Stomach (tissue), 9 donors: ENCODE results near the gene LMX1A. TPM values are rescaled to one million over a fixed set of nuclear protein-coding genes. Genes with fewer than 3 reads are reported as not detected.

Experiments
- DNase-seq, 2 donors: peaks; one replicate each; pipeline versions ENCODE4 v3.0.0 to v3.0.0-alpha.2; 2013 to 2019
- H3K27ac ChIP-seq, 5 donors: fragments of 200-600 bp in 4 of 5; sonication (generic) in 4 of 5; one replicate each; pipeline ENCODE4 v1.5.1; 2013 to 2019; ENCODE audit warnings: mild to moderate bottlenecking in 1 of 5, moderate library complexity in 1 of 5
- H3K27me3 ChIP-seq, 3 donors: fragments of 200-600 bp; sonication (generic); one replicate each; pipeline ENCODE4 v1.5.1; 2017 to 2019; ENCODE audit warnings: mixed run types in 1 of 3
- H3K36me3 ChIP-seq, 4 donors: fragments of 200-600 bp; sonication (generic); 1 replicate in 3 of 4; 2 replicates in 1 of 4; pipeline ENCODE4 v1.5.1; 2016 to 2019
- H3K4me1 ChIP-seq, 4 donors: fragments of 200-600 bp; sonication (generic); one replicate each; pipeline ENCODE4 v1.5.1; 2016 to 2019
- H3K4me3 ChIP-seq, 4 donors: fragments of 200-600 bp; sonication (generic) in 3 of 4; one replicate each; pipeline ENCODE4 v1.5.1; 2016 to 2019; ENCODE audit warnings: mild to moderate bottlenecking in 1 of 4
- H3K9me3 ChIP-seq, 4 donors: fragments of 200-600 bp; sonication (generic); one replicate each; pipeline ENCODE4 v1.5.1; 2016 to 2019
- EP300 ChIP-seq: sonication (generic); formaldehyde crosslinking; IDR thresholded peaks from one replicate; pipeline ENCODE4 v1.6.1; 2017; ENCODE audit warnings: antibody characterized with exemption
- POLR2A ChIP-seq, 4 donors: fragments of 450-650 bp; IDR thresholded peaks; one replicate each; pipeline ENCODE4 v1.6.1; 2016; ENCODE audit warnings: antibody characterized with exemption in 4 of 4, control low read depth in 2 of 4, mild to moderate bottlenecking in 1 of 4, moderate library complexity in 1 of 4
- POLR2AphosphoS5 ChIP-seq, 3 donors: sonication (generic); formaldehyde crosslinking; IDR thresholded peaks; one replicate each; pipeline ENCODE4 v1.6.1; 2016; ENCODE audit warnings: antibody characterized with exemption in 3 of 3
- WGBS, 5 donors: extraction: QIAGEN DNeasy Blood & Tissue Kit in 3 of 5; methylation state at CpG; one replicate each; pipeline versions ENCODE4 v1.1.5 to v1.1.7; 2013 to 2018; 5-methylcytosine and 5-hydroxymethylcytosine counted together
- intact Hi-C: fragments of 100-400 bp; cut with DNase I; formaldehyde crosslinking; loops from one replicate; pipeline ENCODE4 v1.15.1; 2023; ENCODE audit warnings: low total_unique reads
- polyA plus RNA-seq, 3 donors: library from polyadenylated mRNA; stranded (reverse); fragments of 200-250 nt; gene quantifications; one replicate each; pipeline ENCODE4 v1.2.3, GENCODE V29; 2013
- total RNA-seq, 5 donors: library from RNA; depleted of rRNA; stranded (reverse); fragments of >200 nt; gene quantifications; one replicate each; pipeline versions ENCODE4 v1.1.0 to v1.2.3, GENCODE V29; 2014 to 2016
- TF ChIP-seq, protein P1 (sequence below), 7 experiments: fragments of 450-650 bp in 4 of 7; fragments of 200-600 bp in 3 of 7; sonication (generic) in 3 of 7; IDR thresholded peaks; one replicate each; pipeline ENCODE4 v1.5.1; 2016 to 2019; ENCODE audit warnings: antibody characterized with exemption in 7 of 7, control low read depth in 2 of 7, mild to moderate bottlenecking in 1 of 7
- donor health status: healthy with polysubstance abuse.
- donor health status: Bipolar disorder and iron deficiency.
- donor health status: healthy.

Gene LMX1A
- total and polyA plus RNA-seq, 8 donors = not detected

DNA sequence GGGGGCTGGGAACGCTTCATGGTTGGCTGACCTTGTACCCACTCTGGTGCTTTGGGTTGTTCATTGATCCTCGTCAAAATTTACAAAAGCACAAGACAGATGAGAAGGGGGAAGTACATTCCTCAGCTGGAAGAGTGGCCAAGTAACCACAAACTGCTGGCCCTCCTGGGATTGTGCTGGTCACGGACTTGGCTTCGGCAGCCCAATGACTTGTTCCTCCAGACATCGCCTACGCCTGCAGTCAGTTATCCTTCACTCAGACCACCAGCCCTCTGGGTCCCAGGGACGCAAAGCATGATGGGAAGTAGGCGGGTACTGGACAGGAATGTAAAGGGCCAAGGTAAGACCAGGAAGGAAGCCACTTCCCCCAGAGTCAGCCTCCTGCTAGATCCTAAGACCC lies 53.1 kb downstream of the LMX1A start:
- DNase-seq = no peak
- no peaks in the 10 kb centered on the region for H3K4me1 ChIP-seq
- 75 to 86% (median 76%) methylated on average over 6 to 8 of the region's 8 CpGs for WGBS, 5 donors
- TF ChIP-seq, protein P1, sequence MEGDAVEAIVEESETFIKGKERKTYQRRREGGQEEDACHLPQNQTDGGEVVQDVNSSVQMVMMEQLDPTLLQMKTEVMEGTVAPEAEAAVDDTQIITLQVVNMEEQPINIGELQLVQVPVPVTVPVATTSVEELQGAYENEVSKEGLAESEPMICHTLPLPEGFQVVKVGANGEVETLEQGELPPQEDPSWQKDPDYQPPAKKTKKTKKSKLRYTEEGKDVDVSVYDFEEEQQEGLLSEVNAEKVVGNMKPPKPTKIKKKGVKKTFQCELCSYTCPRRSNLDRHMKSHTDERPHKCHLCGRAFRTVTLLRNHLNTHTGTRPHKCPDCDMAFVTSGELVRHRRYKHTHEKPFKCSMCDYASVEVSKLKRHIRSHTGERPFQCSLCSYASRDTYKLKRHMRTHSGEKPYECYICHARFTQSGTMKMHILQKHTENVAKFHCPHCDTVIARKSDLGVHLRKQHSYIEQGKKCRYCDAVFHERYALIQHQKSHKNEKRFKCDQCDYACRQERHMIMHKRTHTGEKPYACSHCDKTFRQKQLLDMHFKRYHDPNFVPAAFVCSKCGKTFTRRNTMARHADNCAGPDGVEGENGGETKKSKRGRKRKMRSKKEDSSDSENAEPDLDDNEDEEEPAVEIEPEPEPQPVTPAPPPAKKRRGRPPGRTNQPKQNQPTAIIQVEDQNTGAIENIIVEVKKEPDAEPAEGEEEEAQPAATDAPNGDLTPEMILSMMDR (IDR thresholded peaks at IDR 0.05) = no peak
- TF ChIP-seq EP300 = no peak
- TF ChIP-seq POLR2A (IDR thresholded peaks at IDR 0.05) = no peak
- no peak for TF ChIP-seq POLR2AphosphoS5 (IDR thresholded peaks at IDR 0.05)
- no peak overlapping the region for H3K27ac ChIP-seq
- H3K4me3 ChIP-seq = no peak overlapping the region
- H3K9me3 ChIP-seq = no peaks in the 10 kb centered on the region
- H3K27me3 ChIP-seq = peaks cover 0 to 23% (median 4%) of the 10 kb centered on the region in 3 donors
- intact Hi-C loops = no loop called here
- no peaks in the 10 kb centered on the region for H3K36me3 ChIP-seq

DNA sequence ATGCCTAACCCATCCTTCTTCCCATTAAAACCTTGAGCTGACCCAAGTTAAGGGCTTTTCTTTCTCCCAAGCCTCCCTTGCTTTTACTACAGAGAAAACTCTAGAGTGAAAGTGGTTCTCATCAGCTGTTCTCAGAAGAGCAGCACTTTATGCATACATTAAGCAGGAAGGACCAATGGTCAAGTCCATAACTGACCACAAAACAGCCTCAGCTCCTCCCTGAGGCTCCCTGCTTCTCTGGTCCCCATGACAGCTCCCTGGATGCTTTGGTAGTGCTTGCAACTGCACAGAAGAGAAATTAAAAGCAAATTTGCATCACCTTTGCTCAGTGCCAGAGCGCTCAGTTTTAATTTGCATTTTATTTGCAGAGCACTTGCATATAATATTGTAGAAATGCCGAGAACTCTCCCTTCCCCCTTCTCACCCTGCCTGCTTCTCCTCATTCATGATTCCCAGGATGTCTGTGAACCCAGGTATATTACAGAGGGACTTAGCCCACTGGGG lies 56.1 kb downstream of the LMX1A start:
- no peak overlapping the region for H3K27ac ChIP-seq
- no peak for TF ChIP-seq EP300
- TF ChIP-seq, protein P1 (IDR thresholded peaks at IDR 0.05) = no peak
- no peak for TF ChIP-seq POLR2A (IDR thresholded peaks at IDR 0.05)
- TF ChIP-seq POLR2AphosphoS5 (IDR thresholded peaks at IDR 0.05) = no peak
- no peaks in the 10 kb centered on the region for H3K4me1 ChIP-seq
- intact Hi-C loops = no loop called here
- peaks cover 0 to 23% (median 4%) of the 10 kb centered on the region in 3 donors for H3K27me3 ChIP-seq
- no peak overlapping the region for H3K4me3 ChIP-seq
- H3K9me3 ChIP-seq = no peaks in the 10 kb centered on the region
- DNase-seq = no peak
- WGBS, 5 donors = 70 to 79% (median 76%) methylated on average over 2 of the region's 2 CpGs
- H3K36me3 ChIP-seq = no peaks in the 10 kb centered on the region

DNA sequence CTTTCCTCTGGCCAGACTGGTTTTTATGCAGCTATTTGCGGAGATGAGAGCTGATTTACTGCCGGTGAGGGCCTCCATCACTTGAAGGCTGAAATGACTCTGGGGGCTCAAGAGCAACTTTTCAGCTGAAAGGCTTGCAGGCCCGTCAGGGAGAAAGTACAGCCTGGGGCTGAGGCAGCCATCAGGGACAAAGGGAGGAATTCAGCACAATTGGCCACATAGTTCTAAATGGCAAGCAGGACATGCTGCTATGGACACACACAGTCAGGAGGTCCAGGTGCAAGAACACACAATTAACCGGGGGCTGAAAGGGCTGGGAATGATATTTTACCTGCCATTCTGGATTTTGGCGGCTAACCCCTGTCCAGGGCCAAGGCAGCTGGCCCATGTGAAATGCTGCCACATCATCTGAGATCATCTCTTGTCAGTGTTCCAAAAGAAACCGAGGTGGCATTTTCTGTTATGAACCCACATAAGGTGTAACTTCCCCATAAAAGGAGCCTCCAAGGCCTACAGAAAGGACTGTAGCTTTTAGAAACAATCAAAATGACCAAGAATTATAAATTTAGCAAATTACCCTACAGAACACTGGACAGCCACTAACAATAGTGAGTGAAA lies 58.2 kb downstream of the LMX1A start:
- TF ChIP-seq POLR2A (IDR thresholded peaks at IDR 0.05) (no peak), EP300 (no peak), POLR2AphosphoS5 (IDR thresholded peaks at IDR 0.05) (no peak)
- TF ChIP-seq, protein P1 (IDR thresholded peaks at IDR 0.05) = no peak
- intact Hi-C loops = no loop called here
- H3K4me1 ChIP-seq = no peaks in the 10 kb centered on the region
- WGBS, 5 donors = 74 to 84% (median 81%) methylated on average over 6 of the region's 6 CpGs
- H3K9me3 ChIP-seq = no peaks in the 10 kb centered on the region
- DNase-seq = no peak
- no peaks in the 10 kb centered on the region for H3K36me3 ChIP-seq
- H3K4me3 ChIP-seq = no peak overlapping the region
- no peak overlapping the region for H3K27ac ChIP-seq
- peaks cover 0 to 10% (median 0%) of the 10 kb centered on the region in 3 donors for H3K27me3 ChIP-seq

DNA sequence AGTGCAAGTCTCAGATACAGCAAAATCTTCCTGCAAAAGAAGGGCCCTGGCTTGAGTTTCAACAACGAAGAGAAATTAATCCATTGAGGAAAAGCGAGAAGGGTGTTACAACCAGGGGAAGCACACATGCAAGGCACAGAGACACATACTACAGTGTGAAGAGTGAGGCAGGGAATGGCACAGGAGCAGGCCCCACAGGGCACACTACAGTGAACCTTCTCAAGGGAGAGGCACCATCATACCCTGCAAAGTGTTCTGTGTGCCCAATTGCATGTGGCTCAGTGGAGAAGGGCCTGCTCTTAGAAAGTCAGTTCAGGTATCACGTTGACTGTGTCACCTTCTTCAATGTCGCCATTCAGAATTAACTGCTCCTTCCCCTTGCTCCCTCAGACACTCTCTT lies 60.3 kb downstream of the LMX1A start:
- H3K27me3 ChIP-seq = peaks cover 0 to 8% (median 0%) of the 10 kb centered on the region in 3 donors
- intact Hi-C loops = no loop called here
- H3K36me3 ChIP-seq = no peaks in the 10 kb centered on the region
- H3K27ac ChIP-seq = no peak overlapping the region
- no peak for TF ChIP-seq POLR2AphosphoS5 (IDR thresholded peaks at IDR 0.05)
- no peak for TF ChIP-seq POLR2A (IDR thresholded peaks at IDR 0.05)
- TF ChIP-seq, protein P1 (IDR thresholded peaks at IDR 0.05) = no peak
- TF ChIP-seq EP300 = no peak
- H3K4me1 ChIP-seq = no peaks in the 10 kb centered on the region
- DNase-seq = no peak
- H3K9me3 ChIP-seq = no peaks in the 10 kb centered on the region
- WGBS, 5 donors = 67 to 87% (median 77%) methylated on average over 4 of the region's 4 CpGs
- H3K4me3 ChIP-seq = no peak overlapping the region
